CD4-positive, alpha-beta T cell treated with Interleukin-10 for 1 hour (primary cell): ENCODE data around the gene SUN5.
"Not testable (repeated sequence)": the region's sequence is repeated elsewhere in the genome, so short reads cannot be mapped to it uniquely, and the experiment has no call there.

ENCODE experiments used
- DNase-seq: peaks from one replicate; pipeline ENCODE4 v3.0.0-alpha.2; 2020

SUN5 gene, protein sequence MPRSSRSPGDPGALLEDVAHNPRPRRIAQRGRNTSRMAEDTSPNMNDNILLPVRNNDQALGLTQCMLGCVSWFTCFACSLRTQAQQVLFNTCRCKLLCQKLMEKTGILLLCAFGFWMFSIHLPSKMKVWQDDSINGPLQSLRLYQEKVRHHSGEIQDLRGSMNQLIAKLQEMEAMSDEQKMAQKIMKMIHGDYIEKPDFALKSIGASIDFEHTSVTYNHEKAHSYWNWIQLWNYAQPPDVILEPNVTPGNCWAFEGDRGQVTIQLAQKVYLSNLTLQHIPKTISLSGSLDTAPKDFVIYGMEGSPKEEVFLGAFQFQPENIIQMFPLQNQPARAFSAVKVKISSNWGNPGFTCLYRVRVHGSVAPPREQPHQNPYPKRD

DNA sequence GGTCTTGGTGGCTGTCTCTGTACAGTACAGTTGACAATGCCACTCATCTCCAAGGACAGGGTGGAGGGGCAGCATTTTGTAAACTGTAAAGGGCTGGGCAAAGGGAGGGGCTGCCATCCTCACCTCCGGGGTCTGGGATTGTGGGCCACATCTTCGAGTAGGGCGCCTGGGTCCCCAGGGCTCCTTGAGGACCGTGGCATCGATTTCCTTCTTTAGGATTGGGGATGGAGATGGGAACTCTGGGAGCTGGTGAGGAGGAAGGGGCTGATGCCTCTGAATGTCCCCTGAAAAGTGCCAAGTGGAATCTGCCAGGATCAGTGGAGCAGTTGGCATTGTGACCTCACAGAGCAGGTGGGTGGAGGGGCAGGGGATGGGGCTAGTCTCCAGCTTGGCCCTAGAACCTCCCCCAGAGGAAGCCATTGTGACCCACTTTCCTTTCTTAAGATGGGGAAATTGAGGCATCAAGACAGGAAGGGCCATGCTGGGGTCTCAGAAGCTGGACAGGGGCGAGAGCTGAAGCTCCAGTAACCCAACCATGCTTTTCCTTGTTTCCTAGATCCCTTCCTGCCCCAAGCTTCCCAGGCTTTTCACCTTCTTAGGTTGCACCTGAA, at the start of gene SUN5:
SUN5 (minus strand) TSS at position 293 of the 611 bp plus-strand sequence; CDS start at position 200, 93 bp downstream.
- no peak for DNase-seq

DNA sequence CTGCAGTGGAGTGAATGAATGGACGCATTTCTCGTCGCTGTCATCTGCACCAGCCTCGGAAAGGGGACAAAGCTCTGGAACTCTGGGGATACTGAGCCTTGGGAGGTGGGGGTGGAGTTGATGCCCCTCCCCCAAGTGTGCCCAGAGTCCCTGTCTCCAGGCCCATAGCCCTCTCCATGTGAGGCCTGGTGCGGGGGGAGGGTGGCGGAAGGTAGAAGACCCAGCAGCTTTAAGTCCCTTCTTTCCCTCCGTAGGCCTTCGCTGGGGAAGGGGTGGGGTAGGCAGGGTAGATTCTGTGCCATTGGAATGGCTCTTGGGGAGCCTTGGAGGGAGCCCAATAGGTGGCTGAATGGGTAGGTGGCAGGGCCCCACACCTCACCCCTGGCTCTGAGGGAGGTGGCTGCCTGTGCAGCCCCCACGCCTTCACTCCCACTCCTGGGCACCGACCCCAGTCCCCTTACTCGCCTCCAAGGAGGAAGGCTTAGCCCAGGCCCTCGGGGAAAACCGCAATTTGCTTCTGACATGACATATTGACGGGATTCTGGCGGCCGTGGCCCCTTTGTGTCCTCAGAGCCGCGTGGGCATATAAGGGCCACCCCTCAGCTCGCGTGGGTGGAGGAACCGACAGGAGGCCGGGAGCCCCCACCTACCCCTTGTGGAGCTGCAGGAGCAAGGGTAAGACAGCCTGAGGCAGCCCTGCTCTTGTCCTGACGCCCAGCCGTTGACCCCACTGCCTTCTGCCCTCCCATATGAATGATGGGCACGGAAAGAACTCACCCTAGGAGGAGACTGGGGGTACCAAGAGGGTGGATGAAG, 49.3 kb upstream of the SUN5 start, which contains the start of gene BPIFB3:
BPIFB3 (plus strand) TSS at position 613 of the 816 bp plus-strand sequence. CDS start 1,533 bp downstream, outside the sequence.
- no peak for DNase-seq

- DNase-seq, result no peak
Measured at GRCh38 chr20:33051333-33051732, 47.1 kb upstream of the SUN5 start.

- DNase-seq, result no peak
Measured at GRCh38 chr20:33046412-33046811, 42.2 kb upstream of the SUN5 start.

GRCh38 chr20:33045129-33045721, 41.0 kb upstream of the SUN5 start:
- DNase-seq, result not testable (repeated sequence)

GRCh38 chr20:33043731-33044181, 39.5 kb upstream of the SUN5 start:
- no peak for DNase-seq

GRCh38 chr20:33042983-33043730, 38.9 kb upstream of the SUN5 start:
- no peak for DNase-seq

GRCh38 chr20:33042430-33042829, 38.2 kb upstream of the SUN5 start:
- no peak for DNase-seq

GRCh38 chr20:33038243-33038642, 34.0 kb upstream of the SUN5 start:
- no peak for DNase-seq

- no peak for DNase-seq
Measured at GRCh38 chr20:33037456-33037855, 33.2 kb upstream of the SUN5 start.

DNA sequence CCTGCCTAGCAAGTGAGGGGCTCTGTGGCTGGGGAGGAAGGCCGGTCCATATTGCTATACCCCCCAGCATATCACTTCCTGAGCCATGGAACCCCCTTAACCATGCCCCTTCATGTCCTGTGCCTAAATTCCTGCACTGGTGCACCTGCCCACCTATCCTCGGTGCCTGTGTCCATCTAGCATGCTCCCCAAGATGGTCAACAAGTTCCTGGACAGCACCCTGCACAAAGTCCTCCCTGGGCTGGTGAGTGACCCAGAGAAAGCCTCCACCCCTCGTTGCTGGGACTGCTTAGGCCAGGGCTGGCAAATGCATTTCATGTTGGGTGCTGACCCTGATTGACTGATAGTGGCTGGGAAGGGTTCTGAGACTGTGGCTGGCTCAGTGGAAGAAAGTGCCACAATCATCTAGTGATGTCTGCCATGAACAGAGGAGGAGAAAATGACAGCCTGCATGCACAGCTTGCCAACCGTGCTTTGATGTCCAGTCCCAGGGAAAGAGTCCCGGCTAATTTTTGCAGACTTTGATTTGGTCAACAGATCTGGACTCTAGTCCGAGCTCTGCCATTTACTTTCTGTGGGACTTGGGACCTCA, 30.8 kb upstream of the SUN5 start:
- DNase-seq, result no peak

DNA sequence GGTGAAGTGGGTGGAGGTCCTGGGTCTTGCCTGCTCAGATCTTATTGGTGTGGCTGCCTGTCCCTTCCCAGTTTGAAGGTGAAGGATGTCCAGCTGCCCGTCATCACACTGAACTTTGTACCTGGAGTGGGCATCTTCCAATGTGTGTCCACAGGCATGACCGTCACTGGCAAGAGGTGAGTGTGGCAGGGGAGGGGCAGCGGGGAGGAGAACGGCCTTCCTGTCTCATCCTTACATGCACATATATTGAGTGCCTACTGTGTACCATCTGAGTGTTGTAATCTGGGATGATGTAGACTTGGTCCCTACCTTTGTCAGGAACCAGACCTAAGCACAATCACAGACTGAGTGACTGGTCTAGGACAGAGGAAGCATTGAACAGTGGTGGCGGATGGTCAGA, 29.9 kb upstream of the SUN5 start:
- no peak for DNase-seq

GRCh38 chr20:33033381-33033780, 29.1 kb upstream of the SUN5 start:
- DNase-seq, result no peak

GRCh38 chr20:33032555-33032954, 28.3 kb upstream of the SUN5 start:
- no peak for DNase-seq

DNA sequence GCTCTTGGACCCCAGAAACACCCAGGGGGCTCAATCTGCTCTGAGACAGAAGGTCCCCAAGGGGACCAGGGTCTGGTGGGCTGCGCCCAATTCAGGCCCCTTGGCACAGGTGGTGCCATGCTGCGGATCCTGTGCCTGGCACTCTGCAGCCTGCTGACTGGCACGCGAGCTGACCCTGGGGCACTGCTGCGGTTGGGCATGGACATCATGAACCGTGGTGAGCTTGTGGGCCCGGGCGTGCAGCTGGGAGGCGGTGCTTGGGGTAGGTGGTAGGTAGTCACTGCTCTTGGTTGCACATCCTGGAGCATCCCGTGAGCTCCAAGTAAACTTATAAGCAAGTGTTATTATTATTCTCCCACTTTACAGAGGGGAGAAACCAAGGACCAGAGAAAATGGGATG, 27.3 kb upstream of the SUN5 start, which contains the start of gene BPIFB6:
BPIFB6 (plus strand) TSS at position 118 of the 400 bp plus-strand sequence; CDS start at position 118, 0 bp downstream.
- DNase-seq, result no peak

- no peak for DNase-seq
Measured at GRCh38 chr20:33030569-33030968, 26.3 kb upstream of the SUN5 start.

- no peak for DNase-seq
Measured at GRCh38 chr20:33030076-33030475, 25.8 kb upstream of the SUN5 start.

GRCh38 chr20:33028875-33029274, 24.6 kb upstream of the SUN5 start:
- no peak for DNase-seq

- no peak for DNase-seq
Measured at GRCh38 chr20:33027769-33028751, 23.8 kb upstream of the SUN5 start.
